CD4-positive, alpha-beta T cell treated with Interleukin-21 for 1 hour (primary cell): ENCODE measurements around the gene RAB4A.
A peak's percentile ranks its signal among the peaks of the same experiment; 100 is the strongest.

Experiments
- DNase-seq: peaks from one replicate; pipeline ENCODE4 v3.0.0-alpha.2; 2020

The RAB4A gene

GRCh38 chr1:229270547-229271447 lies at the start of gene RAB4A:
Gene RAB4A, plus strand, starts transcription at chr1:229271111. Its CDS starts 229 bp downstream, at chr1:229271340.
- DNase-seq = peak; percentile 83

GRCh38 chr1:229222081-229222480 lies 48.8 kb upstream of the RAB4A start:
- no peak for DNase-seq

GRCh38 chr1:229223498-229223897 lies 47.4 kb upstream of the RAB4A start:
- no peak for DNase-seq

GRCh38 chr1:229224308-229224707 lies 46.6 kb upstream of the RAB4A start:
- DNase-seq = no peak

GRCh38 chr1:229225331-229225782 lies 45.6 kb upstream of the RAB4A start:
- DNase-seq = no peak

GRCh38 chr1:229226796-229227195 lies 44.1 kb upstream of the RAB4A start:
- DNase-seq = no peak

GRCh38 chr1:229227298-229227919 lies 43.5 kb upstream of the RAB4A start:
- DNase-seq = peak; percentile 83

GRCh38 chr1:229228522-229228921 lies 42.4 kb upstream of the RAB4A start:
- no peak for DNase-seq

- no peak for DNase-seq
These were observed 41.7 kb upstream of the RAB4A start for GRCh38 chr1:229229137-229229720.

- no peak for DNase-seq
These were observed 41.2 kb upstream of the RAB4A start for GRCh38 chr1:229229721-229230139.

- DNase-seq = no peak
These were observed 40.6 kb upstream of the RAB4A start for GRCh38 chr1:229230140-229230892.

- DNase-seq = no peak
These were observed 39.8 kb upstream of the RAB4A start for GRCh38 chr1:229230893-229231753.

- no peak for DNase-seq
These were observed 39.2 kb upstream of the RAB4A start for GRCh38 chr1:229231754-229232119.

GRCh38 chr1:229234870-229235472 lies 35.9 kb upstream of the RAB4A start:
- DNase-seq = no peak

GRCh38 chr1:229237320-229237719 lies 33.6 kb upstream of the RAB4A start:
- no peak for DNase-seq

- no peak for DNase-seq
These were observed 32.7 kb upstream of the RAB4A start for GRCh38 chr1:229238231-229238630.

- no peak for DNase-seq
These were observed 32.1 kb upstream of the RAB4A start for GRCh38 chr1:229238674-229239415.

- no peak for DNase-seq
These were observed 30.4 kb upstream of the RAB4A start for GRCh38 chr1:229240532-229240931.

GRCh38 chr1:229241390-229241789 lies 29.5 kb upstream of the RAB4A start:
- no peak for DNase-seq

- DNase-seq = no peak
These were observed 27.3 kb upstream of the RAB4A start for GRCh38 chr1:229243638-229244037.

- DNase-seq = no peak
These were observed 26.8 kb upstream of the RAB4A start for GRCh38 chr1:229244091-229244490.
